HG03039 (cell line): ENCODE data around the gene ATP7B.
A peak's percentile ranks its signal among the peaks of the same experiment; 100 is the strongest.
"Not testable (repeated sequence)": the region's sequence is repeated elsewhere in the genome, so short reads cannot be mapped to it uniquely, and the experiment has no call there.

Source experiments
- ATAC-seq: cut with Tn5 transposase; IDR thresholded peaks from one replicate; pipeline ENCODE4 v1.9.1; 2021; ENCODE audit warnings: mild to moderate bottlenecking, moderate library complexity; ENCODE audit not compliant: unreplicated experiment

Gene ATP7B

GRCh38 chr13:52010890-52011631 lies at the start of gene ATP7B:
Gene ATP7B, minus strand, starts transcription at chr13:52011450. Its CDS starts 113 bp downstream, at chr13:52011337.
- peak; percentile 2 for ATAC-seq

- ATAC-seq, result no peak
These were observed 42.2 kb upstream of the ATP7B start for GRCh38 chr13:52053460-52053859.

GRCh38 chr13:52051400-52051799 lies 40.1 kb upstream of the ATP7B start:
- no peak for ATAC-seq

GRCh38 chr13:52048516-52048915 lies 37.3 kb upstream of the ATP7B start:
- no peak for ATAC-seq

- no peak for ATAC-seq
These were observed 36.2 kb upstream of the ATP7B start for GRCh38 chr13:52047463-52047862.

- no peak for ATAC-seq
These were observed 32.4 kb upstream of the ATP7B start for GRCh38 chr13:52043675-52044074.

GRCh38 chr13:52036037-52036436 lies 24.8 kb upstream of the ATP7B start:
- ATAC-seq, result no peak

- ATAC-seq, result no peak
These were observed 23.5 kb upstream of the ATP7B start for GRCh38 chr13:52034616-52035226.

- ATAC-seq, result no peak
These were observed 21.8 kb upstream of the ATP7B start for GRCh38 chr13:52033039-52033438.

GRCh38 chr13:52030401-52030800 lies 19.2 kb upstream of the ATP7B start:
- not testable (repeated sequence) for ATAC-seq

- ATAC-seq, result no peak
These were observed 18.3 kb upstream of the ATP7B start for GRCh38 chr13:52029569-52029968.

- ATAC-seq, result no peak
These were observed 16.6 kb upstream of the ATP7B start for GRCh38 chr13:52027832-52028231.

GRCh38 chr13:52026246-52026626 lies 15.0 kb upstream of the ATP7B start:
- no peak for ATAC-seq

- ATAC-seq, result no peak
These were observed 14.4 kb upstream of the ATP7B start for GRCh38 chr13:52025475-52026245.

- ATAC-seq, result no peak
These were observed 13.2 kb upstream of the ATP7B start, which contains the start of gene UTP14C for GRCh38 chr13:52024481-52024880. Gene UTP14C, plus strand, starts transcription at chr13:52024691. Its CDS starts 4,114 bp downstream, at chr13:52028805.

- no peak for ATAC-seq
These were observed 11.1 kb upstream of the ATP7B start for GRCh38 chr13:52022356-52022755.

GRCh38 chr13:52020191-52020590 lies 8.9 kb upstream of the ATP7B start:
- ATAC-seq, result no peak

GRCh38 chr13:52016296-52016695 lies 5.0 kb upstream of the ATP7B start:
- no peak for ATAC-seq

- no peak for ATAC-seq
These were observed 1.2 kb upstream of the ATP7B start for GRCh38 chr13:52012512-52012836.

GRCh38 chr13:52011632-52012511 lies 622 bp upstream of the ATP7B start, which contains the start of gene ALG11:
Gene ALG11, plus strand, starts transcription at chr13:52012398. Its CDS starts 21 bp downstream, at chr13:52012419.
- peak; percentile 99 for ATAC-seq

- ATAC-seq, result no peak
These were observed 1.3 kb downstream of the ATP7B start for GRCh38 chr13:52009946-52010345.
